GM12892 (cell line): ENCODE results near the gene ZNF521. TPM values are rescaled to one million over a fixed set of nuclear protein-coding genes. Genes with fewer than 3 reads are reported as not detected.

Experiments
- DNase-seq: peaks from one replicate; pipeline ENCODE4 v3.0.0; 2011; ENCODE audit not compliant: insufficient read length
- FAIRE-seq: peaks from 2 replicates; lab custom pipeline; 2011; peaks lifted over from hg19 to GRCh38; lab: Jason Lieb, UNC
- POLR2A ChIP-seq: IDR thresholded peaks from 2 replicates; pipeline ENCODE4 v1.6.1; 2011; ENCODE audit warnings: low read depth, low read length, control low read depth
- POLR2AphosphoS5 ChIP-seq: IDR thresholded peaks from 2 replicates; pipeline ENCODE4 v1.6.1; 2011; ENCODE audit warnings: low read depth, low read length, control low read depth
- TAF1 ChIP-seq: IDR thresholded peaks from 2 replicates; pipeline ENCODE4 v1.6.1; 2011; ENCODE audit warnings: low read depth, mild to moderate bottlenecking, control low read depth, low read length, borderline replicate concordance
- polyA plus RNA-seq: library from polyadenylated mRNA; unstranded; fragments of >200 nt; gene quantifications from one replicate; pipeline ENCODE4 v1.2.1, GENCODE V29; 2012; ENCODE audit warnings: missing spikeins, inconsistent platforms; ENCODE audit not compliant: missing spikeins

Gene ZNF521
- not detected for polyA plus RNA-seq

GRCh38 chr18:25351777-25352628 is at the start of gene ZNF521:
ZNF521 (minus strand) TSS chr18:25352166; CDS start chr18:25350946, 1,220 bp downstream.
- peak; percentile 42 for DNase-seq
- peak; percentile 24 for FAIRE-seq
- TF ChIP-seq POLR2AphosphoS5 (no peak), POLR2A (no peak), TAF1 (no peak)

DNA sequence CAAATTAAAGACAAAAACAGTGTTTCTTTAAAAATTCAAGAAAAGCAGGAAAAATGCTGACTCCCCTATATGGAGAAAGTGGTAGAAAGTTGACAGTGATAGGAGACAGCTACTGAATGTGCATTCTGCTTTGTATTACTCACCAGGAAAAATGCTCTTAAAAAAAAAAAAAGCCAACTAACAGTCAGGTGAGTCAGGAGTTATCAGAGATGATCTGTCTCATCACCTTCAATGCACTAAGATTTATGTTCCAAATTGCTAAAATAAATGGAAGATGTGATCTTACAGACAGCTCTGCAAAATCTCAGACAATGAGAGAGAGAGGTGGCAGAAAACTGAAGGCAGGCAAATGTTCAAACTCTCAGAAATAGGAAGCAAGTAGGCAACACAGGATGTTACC is 47.6 kb upstream of the ZNF521 start:
- no peak for TF ChIP-seq POLR2AphosphoS5
- TF ChIP-seq TAF1: no peak
- TF ChIP-seq POLR2A: no peak
- FAIRE-seq (no peak), DNase-seq (no peak)

- DNase-seq: no peak
- FAIRE-seq: no peak
- TF ChIP-seq POLR2A: no peak
- no peak for TF ChIP-seq POLR2AphosphoS5
- no peak for TF ChIP-seq TAF1
These were observed 40.2 kb upstream of the ZNF521 start for GRCh38 chr18:25392192-25392591.

GRCh38 chr18:25373432-25374179 is 21.6 kb upstream of the ZNF521 start:
- FAIRE-seq: no peak
- no peak for DNase-seq
- TF ChIP-seq POLR2A: no peak
- TF ChIP-seq POLR2AphosphoS5: no peak
- no peak for TF ChIP-seq TAF1

DNA sequence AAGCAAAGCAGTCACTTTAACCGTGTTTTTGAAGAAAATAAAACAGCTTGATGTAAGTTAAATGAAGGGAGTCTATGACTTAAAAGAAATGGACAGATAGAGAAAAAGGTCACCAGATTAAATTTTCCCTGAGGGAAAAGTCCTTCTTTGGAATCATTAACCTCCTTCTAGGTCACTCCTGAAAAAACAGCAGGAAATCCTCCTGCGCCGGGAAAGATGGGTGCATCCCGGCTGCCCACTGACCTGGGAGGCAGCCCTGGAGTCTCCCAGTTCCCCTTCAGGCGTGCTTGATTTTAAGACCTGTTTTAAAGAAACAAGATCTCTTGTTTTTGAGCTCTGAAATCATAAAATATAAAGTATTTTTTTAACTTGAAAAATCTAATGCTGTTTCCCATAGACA is 18.4 kb upstream of the ZNF521 start:
- TF ChIP-seq TAF1: no peak
- TF ChIP-seq POLR2AphosphoS5: no peak
- no peak for TF ChIP-seq POLR2A
- DNase-seq (no peak), FAIRE-seq (no peak)

GRCh38 chr18:25365242-25365641 is 13.3 kb upstream of the ZNF521 start:
- TF ChIP-seq TAF1 (no peak), POLR2A (no peak), POLR2AphosphoS5 (no peak)
- DNase-seq: no peak
- no peak for FAIRE-seq

DNA sequence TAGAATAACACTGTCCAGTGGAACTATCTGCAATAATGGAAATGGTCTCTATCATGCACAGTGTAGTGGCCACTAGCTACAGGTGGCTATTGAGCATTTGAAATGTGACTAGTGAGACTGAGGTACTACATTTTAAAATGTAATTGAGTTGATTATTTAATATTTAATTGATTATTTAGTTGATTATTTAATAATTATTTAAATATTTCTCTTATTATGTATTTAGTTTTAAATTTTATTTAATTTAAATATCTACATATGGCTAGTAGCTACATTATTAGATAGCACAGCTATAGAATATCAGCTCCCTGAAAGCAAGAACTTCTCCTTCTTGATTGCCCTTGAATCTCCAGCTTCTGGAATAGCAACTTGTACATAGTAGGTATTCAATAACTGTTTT is 12.8 kb upstream of the ZNF521 start:
- DNase-seq (no peak), FAIRE-seq (no peak)
- TF ChIP-seq POLR2A (no peak), POLR2AphosphoS5 (no peak), TAF1 (no peak)

DNA sequence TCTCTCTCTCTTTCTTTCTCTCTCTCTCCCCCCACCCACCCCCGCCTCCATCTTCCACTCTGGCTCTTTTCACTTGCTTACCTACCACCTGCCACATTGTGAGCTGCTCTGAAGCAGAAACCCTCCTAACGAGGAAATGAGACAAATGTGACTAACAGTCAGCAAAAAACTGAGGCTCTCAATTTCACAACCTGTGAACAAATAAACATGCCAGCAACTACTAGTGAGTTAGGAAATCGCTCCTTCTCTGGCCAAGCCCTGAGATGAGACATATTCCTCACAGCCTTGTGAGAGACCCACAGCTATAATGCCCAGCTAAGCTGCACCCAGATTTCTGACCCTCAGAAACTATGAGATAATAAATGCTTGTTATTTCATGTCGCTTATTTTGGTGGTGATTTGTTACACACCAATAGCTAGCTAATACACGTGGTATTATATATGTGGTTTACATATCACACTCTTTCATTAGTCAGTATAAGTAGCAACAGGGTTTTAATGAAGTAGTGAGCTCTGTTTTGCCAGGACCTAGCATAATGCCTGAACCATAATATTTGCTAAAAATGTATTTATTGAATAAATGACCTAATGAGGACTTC is 8.4 kb upstream of the ZNF521 start:
- DNase-seq (no peak), FAIRE-seq (no peak)
- no peak for TF ChIP-seq TAF1
- no peak for TF ChIP-seq POLR2AphosphoS5
- no peak for TF ChIP-seq POLR2A

GRCh38 chr18:25353080-25353479 is 1.1 kb upstream of the ZNF521 start:
- no peak for FAIRE-seq
- DNase-seq: no peak
- TF ChIP-seq POLR2AphosphoS5 (no peak), TAF1 (no peak), POLR2A (no peak)

DNA sequence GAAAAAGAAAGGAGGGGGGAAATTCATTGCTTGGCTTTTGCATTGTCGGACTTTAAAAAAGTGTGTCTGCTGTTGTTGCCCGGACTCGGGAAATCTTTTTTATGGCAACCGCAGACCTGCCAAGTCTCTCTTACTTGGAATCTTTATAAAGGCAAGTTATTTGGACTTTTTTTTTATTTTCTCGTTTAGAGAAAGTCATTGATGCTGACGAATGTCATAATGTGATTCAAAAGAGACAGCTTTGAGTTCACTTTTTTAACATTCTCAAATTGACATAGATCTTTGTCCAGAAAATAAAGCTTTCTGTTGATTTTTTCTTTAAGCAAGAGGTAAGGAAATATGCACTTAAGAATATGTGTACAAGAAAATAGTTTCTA is 651 bp upstream of the ZNF521 start:
- DNase-seq (no peak), FAIRE-seq (no peak)
- TF ChIP-seq TAF1 (no peak), POLR2A (no peak), POLR2AphosphoS5 (no peak)

GRCh38 chr18:25351280-25351775 is 638 bp downstream of the ZNF521 start:
- FAIRE-seq (no peak), DNase-seq (no peak)
- no peak for TF ChIP-seq POLR2AphosphoS5
- no peak for TF ChIP-seq POLR2A
- TF ChIP-seq TAF1: no peak
